ENCODE results near the gene ANKS3. TPM values are rescaled to one million over a fixed set of nuclear protein-coding genes. Genes with fewer than 3 reads are reported as not detected.

Gene ANKS3
- total and polyA plus RNA-seq, 2 experiments from 2014 or later: 22.5 to 24.9 TPM

DNA sequence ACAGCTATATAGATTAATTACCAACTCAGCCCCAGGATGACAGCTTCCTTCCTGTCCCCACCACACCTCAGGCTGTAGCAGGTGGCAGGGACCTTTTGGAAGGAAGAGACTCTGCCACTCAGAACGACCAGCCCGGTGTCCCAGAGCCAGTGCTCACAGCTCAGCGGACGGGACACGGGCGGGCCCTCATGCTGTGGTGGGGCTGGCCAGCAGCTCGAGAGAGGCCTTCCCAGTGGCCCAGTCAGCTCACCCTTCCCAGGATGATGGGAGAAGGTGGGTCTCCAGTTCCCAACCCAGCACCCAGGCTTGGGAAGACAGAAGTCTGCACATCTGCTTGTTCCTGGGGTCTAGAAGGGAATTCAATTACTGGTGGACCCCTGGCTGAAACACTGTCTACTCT lies 30.2 kb downstream of the ANKS3 start (continued):
- TF ChIP-seq, protein P1, sequence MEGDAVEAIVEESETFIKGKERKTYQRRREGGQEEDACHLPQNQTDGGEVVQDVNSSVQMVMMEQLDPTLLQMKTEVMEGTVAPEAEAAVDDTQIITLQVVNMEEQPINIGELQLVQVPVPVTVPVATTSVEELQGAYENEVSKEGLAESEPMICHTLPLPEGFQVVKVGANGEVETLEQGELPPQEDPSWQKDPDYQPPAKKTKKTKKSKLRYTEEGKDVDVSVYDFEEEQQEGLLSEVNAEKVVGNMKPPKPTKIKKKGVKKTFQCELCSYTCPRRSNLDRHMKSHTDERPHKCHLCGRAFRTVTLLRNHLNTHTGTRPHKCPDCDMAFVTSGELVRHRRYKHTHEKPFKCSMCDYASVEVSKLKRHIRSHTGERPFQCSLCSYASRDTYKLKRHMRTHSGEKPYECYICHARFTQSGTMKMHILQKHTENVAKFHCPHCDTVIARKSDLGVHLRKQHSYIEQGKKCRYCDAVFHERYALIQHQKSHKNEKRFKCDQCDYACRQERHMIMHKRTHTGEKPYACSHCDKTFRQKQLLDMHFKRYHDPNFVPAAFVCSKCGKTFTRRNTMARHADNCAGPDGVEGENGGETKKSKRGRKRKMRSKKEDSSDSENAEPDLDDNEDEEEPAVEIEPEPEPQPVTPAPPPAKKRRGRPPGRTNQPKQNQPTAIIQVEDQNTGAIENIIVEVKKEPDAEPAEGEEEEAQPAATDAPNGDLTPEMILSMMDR (conservative IDR thresholded peaks at IDR 0.05; ENCODE audit: low read depth in 2 of 2): no peak
- TF ChIP-seq, protein P2, sequence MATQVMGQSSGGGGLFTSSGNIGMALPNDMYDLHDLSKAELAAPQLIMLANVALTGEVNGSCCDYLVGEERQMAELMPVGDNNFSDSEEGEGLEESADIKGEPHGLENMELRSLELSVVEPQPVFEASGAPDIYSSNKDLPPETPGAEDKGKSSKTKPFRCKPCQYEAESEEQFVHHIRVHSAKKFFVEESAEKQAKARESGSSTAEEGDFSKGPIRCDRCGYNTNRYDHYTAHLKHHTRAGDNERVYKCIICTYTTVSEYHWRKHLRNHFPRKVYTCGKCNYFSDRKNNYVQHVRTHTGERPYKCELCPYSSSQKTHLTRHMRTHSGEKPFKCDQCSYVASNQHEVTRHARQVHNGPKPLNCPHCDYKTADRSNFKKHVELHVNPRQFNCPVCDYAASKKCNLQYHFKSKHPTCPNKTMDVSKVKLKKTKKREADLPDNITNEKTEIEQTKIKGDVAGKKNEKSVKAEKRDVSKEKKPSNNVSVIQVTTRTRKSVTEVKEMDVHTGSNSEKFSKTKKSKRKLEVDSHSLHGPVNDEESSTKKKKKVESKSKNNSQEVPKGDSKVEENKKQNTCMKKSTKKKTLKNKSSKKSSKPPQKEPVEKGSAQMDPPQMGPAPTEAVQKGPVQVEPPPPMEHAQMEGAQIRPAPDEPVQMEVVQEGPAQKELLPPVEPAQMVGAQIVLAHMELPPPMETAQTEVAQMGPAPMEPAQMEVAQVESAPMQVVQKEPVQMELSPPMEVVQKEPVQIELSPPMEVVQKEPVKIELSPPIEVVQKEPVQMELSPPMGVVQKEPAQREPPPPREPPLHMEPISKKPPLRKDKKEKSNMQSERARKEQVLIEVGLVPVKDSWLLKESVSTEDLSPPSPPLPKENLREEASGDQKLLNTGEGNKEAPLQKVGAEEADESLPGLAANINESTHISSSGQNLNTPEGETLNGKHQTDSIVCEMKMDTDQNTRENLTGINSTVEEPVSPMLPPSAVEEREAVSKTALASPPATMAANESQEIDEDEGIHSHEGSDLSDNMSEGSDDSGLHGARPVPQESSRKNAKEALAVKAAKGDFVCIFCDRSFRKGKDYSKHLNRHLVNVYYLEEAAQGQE (IDR thresholded peaks at IDR 0.05; ENCODE audit: unreplicated experiment): no peak
- TF ChIP-seq POLR2AphosphoS5 (IDR thresholded peaks at IDR 0.05; ENCODE audit: low read depth) (no peak), JUNB (IDR thresholded peaks at IDR 0.05; ENCODE audit: unreplicated experiment) (no peak), CREB1 (CRISPR knock-in tag; IDR thresholded peaks at IDR 0.05; ENCODE audit: low read depth) (no peak)
- TF ChIP-seq, protein P3, sequence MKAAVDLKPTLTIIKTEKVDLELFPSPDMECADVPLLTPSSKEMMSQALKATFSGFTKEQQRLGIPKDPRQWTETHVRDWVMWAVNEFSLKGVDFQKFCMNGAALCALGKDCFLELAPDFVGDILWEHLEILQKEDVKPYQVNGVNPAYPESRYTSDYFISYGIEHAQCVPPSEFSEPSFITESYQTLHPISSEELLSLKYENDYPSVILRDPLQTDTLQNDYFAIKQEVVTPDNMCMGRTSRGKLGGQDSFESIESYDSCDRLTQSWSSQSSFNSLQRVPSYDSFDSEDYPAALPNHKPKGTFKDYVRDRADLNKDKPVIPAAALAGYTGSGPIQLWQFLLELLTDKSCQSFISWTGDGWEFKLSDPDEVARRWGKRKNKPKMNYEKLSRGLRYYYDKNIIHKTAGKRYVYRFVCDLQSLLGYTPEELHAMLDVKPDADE (IDR thresholded peaks at IDR 0.05): no peak

DNA sequence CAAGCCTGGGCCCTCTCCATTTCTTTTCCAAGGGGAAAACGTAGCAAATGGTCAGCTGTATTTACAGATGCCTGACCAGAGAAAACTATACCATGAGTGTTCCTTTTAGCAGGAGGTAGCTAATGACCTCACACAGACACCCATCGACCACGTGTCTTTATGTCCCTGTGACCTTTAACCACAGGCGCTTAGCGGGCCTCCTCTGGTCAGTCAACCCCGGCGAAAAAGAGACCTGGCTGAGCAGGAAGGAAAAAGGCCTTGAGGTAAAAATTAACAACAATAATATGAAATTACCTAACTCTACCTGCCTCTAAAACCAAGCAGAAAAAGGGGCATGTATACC lies 31.6 kb downstream of the ANKS3 start:
- no peaks in the 10 kb centered on the region; the same call in 2 of the 3 replicates for H3K9me3 Mint-ChIP-seq
- no peak overlapping the region for H2AFZ ChIP-seq
- H3K4me2 ChIP-seq: no peak overlapping the region
- H3K4me3 ChIP-seq: no peak overlapping the region
- no peaks in the 10 kb centered on the region for H3K27me3 ChIP-seq (ENCODE audit: insufficient read depth)
- DNase-seq (ENCODE audit: low spot score) (no peak), ATAC-seq (no peak)
- H3K4me1 Mint-ChIP-seq: no peaks in the 10 kb centered on the region
- peaks cover 15% of the 10 kb centered on the region for H3K36me3 ChIP-seq (ENCODE audit: insufficient read depth)
- H3K27me3 Mint-ChIP-seq (ENCODE audit: insufficient read depth, low read depth, poor library complexity): peaks cover 6% of the 10 kb centered on the region
- peaks cover 5% of the 10 kb centered on the region for H3F3A ChIP-seq (replicated peaks; ENCODE audit: low read depth)
- H3K79me2 ChIP-seq (replicated peaks; ENCODE audit: insufficient read depth): no peaks in the 10 kb centered on the region
- H3K4me3 Mint-ChIP-seq: no peak overlapping the region
- H4K20me1 ChIP-seq (replicated peaks; ENCODE audit: insufficient read depth): peaks cover 7% of the 10 kb centered on the region; the same call in 1 of the 2 replicates
- no peaks in the 10 kb centered on the region for H3K4me1 ChIP-seq (ENCODE audit: insufficient read depth)
- no peak overlapping the region for H3K27ac Mint-ChIP-seq
- peaks cover 49% of the 10 kb centered on the region for H3K36me3 Mint-ChIP-seq (ENCODE audit: low read depth)
- H3K9me2 ChIP-seq (ENCODE audit: insufficient read depth): no peaks in the 10 kb centered on the region
- H3K27ac ChIP-seq (ENCODE audit: low read depth): no peak overlapping the region
- TF ChIP-seq POLR2AphosphoS5 (IDR thresholded peaks at IDR 0.05; ENCODE audit: low read depth): no peak
- no peak for TF ChIP-seq EZH2phosphoT487 (IDR thresholded peaks at IDR 0.05; ENCODE audit: unreplicated experiment)
- TF ChIP-seq STAT1 (IDR thresholded peaks at IDR 0.05; ENCODE audit: unreplicated experiment): no peak
- TF ChIP-seq, protein P4, sequence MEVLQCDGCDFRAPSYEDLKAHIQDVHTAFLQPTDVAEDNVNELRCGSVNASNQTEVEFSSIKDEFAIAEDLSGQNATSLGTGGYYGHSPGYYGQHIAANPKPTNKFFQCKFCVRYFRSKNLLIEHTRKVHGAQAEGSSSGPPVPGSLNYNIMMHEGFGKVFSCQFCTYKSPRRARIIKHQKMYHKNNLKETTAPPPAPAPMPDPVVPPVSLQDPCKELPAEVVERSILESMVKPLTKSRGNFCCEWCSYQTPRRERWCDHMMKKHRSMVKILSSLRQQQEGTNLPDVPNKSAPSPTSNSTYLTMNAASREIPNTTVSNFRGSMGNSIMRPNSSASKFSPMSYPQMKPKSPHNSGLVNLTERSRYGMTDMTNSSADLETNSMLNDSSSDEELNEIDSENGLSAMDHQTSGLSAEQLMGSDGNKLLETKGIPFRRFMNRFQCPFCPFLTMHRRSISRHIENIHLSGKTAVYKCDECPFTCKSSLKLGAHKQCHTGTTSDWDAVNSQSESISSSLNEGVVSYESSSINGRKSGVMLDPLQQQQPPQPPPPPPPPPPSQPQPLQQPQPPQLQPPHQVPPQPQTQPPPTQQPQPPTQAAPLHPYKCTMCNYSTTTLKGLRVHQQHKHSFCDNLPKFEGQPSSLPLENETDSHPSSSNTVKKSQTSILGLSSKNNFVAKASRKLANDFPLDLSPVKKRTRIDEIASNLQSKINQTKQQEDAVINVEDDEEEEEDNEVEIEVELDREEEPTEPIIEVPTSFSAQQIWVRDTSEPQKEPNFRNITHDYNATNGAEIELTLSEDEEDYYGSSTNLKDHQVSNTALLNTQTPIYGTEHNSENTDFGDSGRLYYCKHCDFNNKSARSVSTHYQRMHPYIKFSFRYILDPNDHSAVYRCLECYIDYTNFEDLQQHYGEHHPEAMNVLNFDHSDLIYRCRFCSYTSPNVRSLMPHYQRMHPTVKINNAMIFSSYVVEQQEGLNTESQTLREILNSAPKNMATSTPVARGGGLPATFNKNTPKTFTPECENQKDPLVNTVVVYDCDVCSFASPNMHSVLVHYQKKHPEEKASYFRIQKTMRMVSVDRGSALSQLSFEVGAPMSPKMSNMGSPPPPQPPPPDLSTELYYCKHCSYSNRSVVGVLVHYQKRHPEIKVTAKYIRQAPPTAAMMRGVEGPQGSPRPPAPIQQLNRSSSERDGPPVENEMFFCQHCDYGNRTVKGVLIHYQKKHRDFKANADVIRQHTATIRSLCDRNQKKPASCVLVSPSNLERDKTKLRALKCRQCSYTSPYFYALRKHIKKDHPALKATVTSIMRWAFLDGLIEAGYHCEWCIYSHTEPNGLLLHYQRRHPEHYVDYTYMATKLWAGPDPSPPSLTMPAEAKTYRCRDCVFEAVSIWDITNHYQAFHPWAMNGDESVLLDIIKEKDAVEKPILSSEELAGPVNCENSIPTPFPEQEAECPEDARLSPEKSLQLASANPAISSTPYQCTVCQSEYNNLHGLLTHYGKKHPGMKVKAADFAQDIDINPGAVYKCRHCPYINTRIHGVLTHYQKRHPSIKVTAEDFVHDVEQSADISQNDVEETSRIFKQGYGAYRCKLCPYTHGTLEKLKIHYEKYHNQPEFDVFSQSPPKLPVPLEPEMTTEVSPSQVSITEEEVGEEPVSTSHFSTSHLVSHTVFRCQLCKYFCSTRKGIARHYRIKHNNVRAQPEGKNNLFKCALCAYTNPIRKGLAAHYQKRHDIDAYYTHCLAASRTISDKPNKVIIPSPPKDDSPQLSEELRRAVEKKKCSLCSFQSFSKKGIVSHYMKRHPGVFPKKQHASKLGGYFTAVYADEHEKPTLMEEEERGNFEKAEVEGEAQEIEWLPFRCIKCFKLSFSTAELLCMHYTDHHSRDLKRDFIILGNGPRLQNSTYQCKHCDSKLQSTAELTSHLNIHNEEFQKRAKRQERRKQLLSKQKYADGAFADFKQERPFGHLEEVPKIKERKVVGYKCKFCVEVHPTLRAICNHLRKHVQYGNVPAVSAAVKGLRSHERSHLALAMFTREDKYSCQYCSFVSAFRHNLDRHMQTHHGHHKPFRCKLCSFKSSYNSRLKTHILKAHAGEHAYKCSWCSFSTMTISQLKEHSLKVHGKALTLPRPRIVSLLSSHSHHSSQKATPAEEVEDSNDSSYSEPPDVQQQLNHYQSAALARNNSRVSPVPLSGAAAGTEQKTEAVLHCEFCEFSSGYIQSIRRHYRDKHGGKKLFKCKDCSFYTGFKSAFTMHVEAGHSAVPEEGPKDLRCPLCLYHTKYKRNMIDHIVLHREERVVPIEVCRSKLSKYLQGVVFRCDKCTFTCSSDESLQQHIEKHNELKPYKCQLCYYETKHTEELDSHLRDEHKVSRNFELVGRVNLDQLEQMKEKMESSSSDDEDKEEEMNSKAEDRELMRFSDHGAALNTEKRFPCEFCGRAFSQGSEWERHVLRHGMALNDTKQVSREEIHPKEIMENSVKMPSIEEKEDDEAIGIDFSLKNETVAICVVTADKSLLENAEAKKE (CRISPR knock-in tag; IDR thresholded peaks at IDR 0.05): no peak
- TF ChIP-seq, protein P2 (IDR thresholded peaks at IDR 0.05; ENCODE audit: unreplicated experiment): no peak
